ENCODE data around the gene PDE8B. TPM values are rescaled to one million over a fixed set of nuclear protein-coding genes. Genes with fewer than 3 reads are reported as not detected.

PDE8B gene
- polyA plus RNA-seq, 10 donors: 1.8 to 8.5 (median 3.4) TPM

- no peak for DNase-seq
Observed at GRCh38 chr5:77285251-77285841, 74.9 kb downstream of the PDE8B start.

- DNase-seq: peak in 1 of 3 donors; percentile 66
Observed at GRCh38 chr5:77292026-77292757, 81.7 kb downstream of the PDE8B start.

GRCh38 chr5:77294185-77294584, 83.7 kb downstream of the PDE8B start:
- DNase-seq: no peak

- DNase-seq: no peak
Observed at GRCh38 chr5:77295863-77296378, 85.4 kb downstream of the PDE8B start.

- DNase-seq: no peak
Observed at GRCh38 chr5:77298146-77298545, 87.7 kb downstream of the PDE8B start.

GRCh38 chr5:77300451-77300850, 90.0 kb downstream of the PDE8B start:
- no peak for DNase-seq

- peak in 1 of 3 donors; percentile 52 for DNase-seq
Observed at GRCh38 chr5:77301447-77301883, 91.0 kb downstream of the PDE8B start.

- no peak for DNase-seq
Observed at GRCh38 chr5:77302247-77302646, 91.8 kb downstream of the PDE8B start.

- DNase-seq: no peak
Observed at GRCh38 chr5:77302653-77303052, 92.2 kb downstream of the PDE8B start.

GRCh38 chr5:77304388-77304787, 93.9 kb downstream of the PDE8B start:
- DNase-seq: no peak

- DNase-seq: no peak
Observed at GRCh38 chr5:77305222-77305846, 94.9 kb downstream of the PDE8B start.

- peak; percentile 36 to 52 (median 51) for DNase-seq
Observed at GRCh38 chr5:77305956-77306355, 95.5 kb downstream of the PDE8B start.

GRCh38 chr5:77306531-77306930, 96.1 kb downstream of the PDE8B start:
- DNase-seq: no peak

GRCh38 chr5:77308154-77308960, 97.9 kb downstream of the PDE8B start:
- no peak for DNase-seq

GRCh38 chr5:77309140-77309539, 98.7 kb downstream of the PDE8B start:
- DNase-seq: no peak

GRCh38 chr5:77310494-77311213, 100.2 kb downstream of the PDE8B start:
- DNase-seq: no peak

GRCh38 chr5:77311214-77311571, 100.7 kb downstream of the PDE8B start:
- no peak for DNase-seq

- no peak for DNase-seq
Observed at GRCh38 chr5:77312413-77312812, 101.9 kb downstream of the PDE8B start.

GRCh38 chr5:77316871-77317661, 106.6 kb downstream of the PDE8B start:
- DNase-seq: no peak

- DNase-seq: no peak
Observed at GRCh38 chr5:77318060-77318459, 107.6 kb downstream of the PDE8B start.
